OCI-M1 (cell line): ENCODE measurements around the gene FYTTD1.

ENCODE experiments used
- DNase-seq: peaks from one replicate; lab custom pipeline; 2025; lab: John Stamatoyannopoulos, UW

The FYTTD1 gene

DNA sequence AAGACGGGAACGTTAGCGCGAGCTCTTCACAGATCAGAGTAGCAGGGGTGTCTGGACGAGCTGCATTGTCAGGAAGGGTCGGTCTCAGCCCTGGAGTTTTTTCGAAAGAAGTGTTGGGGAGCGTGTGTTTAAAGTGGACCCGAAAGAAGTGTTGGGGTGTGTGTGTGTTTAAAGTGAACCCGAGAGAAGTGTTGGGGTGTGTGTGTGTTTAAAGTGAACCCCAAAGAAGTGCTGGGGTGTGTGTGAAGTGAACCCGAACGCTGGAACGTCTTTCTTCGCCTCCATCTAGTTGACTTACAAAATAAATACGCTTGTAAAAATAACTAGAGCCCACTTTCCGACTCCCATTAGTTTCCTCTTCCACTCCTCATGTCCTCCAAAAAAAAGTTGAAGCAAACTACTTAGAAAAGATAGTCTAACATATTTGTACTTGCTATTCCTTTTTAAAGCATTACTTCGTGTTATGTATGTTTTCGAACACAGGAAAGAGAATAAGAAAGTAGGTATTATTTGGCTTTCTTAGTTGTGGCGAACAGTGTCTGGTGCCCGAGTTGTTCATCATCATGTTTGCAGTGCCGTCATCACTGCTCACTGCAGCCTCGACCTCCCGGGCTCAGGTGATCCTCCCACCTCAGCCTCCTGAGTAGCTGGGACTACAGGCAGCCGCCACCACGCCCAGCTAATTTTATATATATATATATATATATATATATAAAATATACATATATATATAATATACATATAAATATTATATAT is 42.4 kb downstream of the FYTTD1 start:
- DNase-seq, result peak; percentile 42

GRCh38 chr3:197793247-197793646 is 43.6 kb downstream of the FYTTD1 start:
- peak; percentile 20 for DNase-seq

DNA sequence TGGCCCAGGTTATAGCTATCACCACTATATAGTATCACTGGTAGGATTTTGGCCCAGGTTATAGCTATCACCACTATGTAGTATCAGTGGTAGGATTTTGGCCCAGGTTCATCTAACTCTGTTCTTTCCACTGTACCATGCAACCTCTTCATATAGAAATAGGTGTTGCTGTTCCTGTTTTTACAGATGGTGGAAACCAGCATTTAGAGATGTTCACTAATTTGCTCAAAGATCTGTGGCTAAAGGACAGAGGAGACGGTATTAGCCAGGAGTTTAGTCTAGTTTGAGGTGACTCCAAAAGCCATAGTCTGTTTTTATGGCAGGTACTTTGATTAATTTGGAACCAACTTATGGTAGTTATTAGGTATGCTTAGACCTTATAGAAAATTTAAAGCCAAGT is 44.4 kb downstream of the FYTTD1 start:
- no peak for DNase-seq

GRCh38 chr3:197795200-197795599 is 45.5 kb downstream of the FYTTD1 start:
- DNase-seq, result no peak

GRCh38 chr3:197796087-197796486 is 46.4 kb downstream of the FYTTD1 start:
- no peak for DNase-seq

GRCh38 chr3:197798863-197799262 is 49.2 kb downstream of the FYTTD1 start:
- DNase-seq, result no peak

- DNase-seq, result no peak
Observed at GRCh38 chr3:197800379-197800778, 50.7 kb downstream of the FYTTD1 start.

- peak; percentile 72 for DNase-seq
Observed at GRCh38 chr3:197801891-197802778, 52.5 kb downstream of the FYTTD1 start.

- peak; percentile 22 for DNase-seq
Observed at GRCh38 chr3:197802779-197803459, 53.2 kb downstream of the FYTTD1 start.

GRCh38 chr3:197804511-197804910 is 54.8 kb downstream of the FYTTD1 start:
- no peak for DNase-seq

- peak; percentile 21 for DNase-seq
Observed at GRCh38 chr3:197807969-197808587, 58.4 kb downstream of the FYTTD1 start.

- peak; percentile 2 for DNase-seq
Observed at GRCh38 chr3:197809356-197810020, 59.8 kb downstream of the FYTTD1 start.

- DNase-seq, result no peak
Observed at GRCh38 chr3:197810901-197811300, 61.2 kb downstream of the FYTTD1 start.

DNA sequence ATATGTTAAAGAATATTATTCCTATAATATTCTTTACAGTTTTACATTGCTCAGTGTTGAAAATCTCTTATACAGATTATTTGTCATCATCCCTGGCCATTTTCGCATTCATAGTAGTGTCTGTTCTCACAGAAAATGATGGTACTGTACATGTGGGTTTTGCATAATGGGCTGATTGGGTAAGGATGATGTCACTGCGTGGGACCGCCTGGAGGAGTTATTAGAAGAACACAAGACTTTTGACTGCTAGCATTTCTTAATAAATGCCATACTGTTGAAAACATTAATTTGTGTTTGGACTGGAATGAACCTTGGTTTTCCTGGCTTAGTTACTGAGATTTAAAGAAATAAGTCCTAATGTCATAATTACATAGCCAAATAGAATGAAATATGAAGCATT is 61.7 kb downstream of the FYTTD1 start:
- DNase-seq, result no peak

DNA sequence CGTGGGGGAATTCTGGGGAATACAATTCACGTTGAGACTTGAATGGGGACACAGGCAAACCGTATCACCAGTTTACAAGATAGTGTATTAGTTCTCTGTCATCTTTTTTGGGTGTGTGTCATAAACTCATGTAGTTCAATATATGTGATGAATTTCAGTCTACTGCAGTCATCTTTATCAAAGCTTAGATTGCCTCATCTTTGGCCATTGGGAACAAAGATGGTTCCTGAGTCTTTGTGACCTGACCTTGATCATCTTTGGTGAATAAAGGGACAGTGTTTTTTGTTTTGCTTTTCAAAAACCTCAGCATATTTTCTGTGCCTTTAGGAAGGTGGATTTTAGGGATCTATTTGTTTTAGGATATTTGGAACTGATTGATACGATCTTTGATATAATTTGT is 64.7 kb downstream of the FYTTD1 start:
- no peak for DNase-seq

- no peak for DNase-seq
Observed at GRCh38 chr3:197820550-197821335, 71.1 kb downstream of the FYTTD1 start.

- no peak for DNase-seq
Observed at GRCh38 chr3:197829397-197830045, 79.8 kb downstream of the FYTTD1 start.

DNA sequence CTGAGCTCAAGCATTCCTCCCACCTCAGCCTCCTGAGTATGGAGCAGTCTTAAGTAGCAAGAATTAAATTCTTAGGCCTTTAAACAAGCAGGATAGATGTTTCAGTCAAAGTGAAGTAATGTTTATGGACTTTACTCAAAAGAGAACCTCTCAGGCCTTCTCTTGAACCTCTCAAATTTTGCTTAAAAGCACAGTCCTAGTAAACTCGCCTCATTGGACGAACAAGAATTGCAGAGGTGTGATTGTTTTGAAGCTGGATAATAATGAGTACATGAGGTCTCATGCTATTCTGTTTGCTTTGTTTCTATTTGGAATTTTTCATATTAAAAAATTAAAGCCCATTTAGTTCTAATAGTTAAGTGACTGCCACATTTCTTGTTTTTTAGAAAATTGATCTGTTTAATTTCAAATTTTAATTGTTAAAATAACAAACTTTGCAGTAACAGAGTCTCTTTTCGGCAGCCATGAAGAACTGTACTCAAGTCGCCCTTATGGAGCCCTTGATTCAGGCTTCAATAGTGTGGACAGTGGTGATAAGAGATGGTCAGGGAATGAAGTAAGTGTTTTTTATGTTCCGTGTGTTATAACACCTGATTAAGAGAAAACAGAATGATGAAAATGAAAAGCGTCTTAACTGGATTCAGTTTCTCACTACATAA is 80.8 kb downstream of the FYTTD1 start:
- DNase-seq, result no peak

GRCh38 chr3:197830967-197831313 is 81.3 kb downstream of the FYTTD1 start:
- DNase-seq, result no peak
